ENCODE results near the gene PHLDA1. TPM values are rescaled to one million over a fixed set of nuclear protein-coding genes. Genes with fewer than 3 reads are reported as not detected.

The PHLDA1 gene
- total and polyA plus RNA-seq, 9 of the 15 experiments (the other 6 are each of a cell fraction or from before 2014, with no cell fraction given), result 0.15 to 2.9 (median 0.54) TPM

GRCh38 chr12:76010732-76011458 lies 20.7 kb downstream of the PHLDA1 start:
- TF ChIP-seq BRD9 (IDR thresholded peaks at IDR 0.05; ENCODE audit: low read depth, partially characterized antibody) (no peak), ZFP91 (CRISPR knock-in tag; IDR thresholded peaks at IDR 0.05) (no peak), HNRNPL (IDR thresholded peaks at IDR 0.05; ENCODE audit: low read depth, low read length) (no peak), MYNN (IDR thresholded peaks at IDR 0.05) (no peak), MYNN (CRISPR knock-in tag; IDR thresholded peaks at IDR 0.05) (no peak), PYGO2 (tag; IDR thresholded peaks at IDR 0.05) (no peak), TOE1 (IDR thresholded peaks at IDR 0.05; ENCODE audit: borderline replicate concordance) (no peak), TOE1 (CRISPR knock-in tag; IDR thresholded peaks at IDR 0.05; ENCODE audit: borderline replicate concordance, low read depth) (no peak), XRCC5 (IDR thresholded peaks at IDR 0.05; ENCODE audit: low read depth, low read length) (no peak), ZNF347 (CRISPR knock-in tag; IDR thresholded peaks at IDR 0.05; ENCODE audit: low read depth) (no peak), SIN3B (IDR thresholded peaks at IDR 0.05; ENCODE audit: low read depth) (no peak), CTCF (IDR thresholded peaks at IDR 0.05 in 2 of 3, conservative IDR thresholded peaks at IDR 0.05 in 1 of 3; ENCODE audit: insufficient read depth in 2 of 3, low read depth in 1 of 3, low read length in 3 of 3) (no peak), ZNF232 (CRISPR knock-in tag; IDR thresholded peaks at IDR 0.05) (no peak), JUND (IDR thresholded peaks at IDR 0.05; ENCODE audit: borderline replicate concordance, low read depth, low read length) (no peak), JUND (tag; IDR thresholded peaks at IDR 0.05; ENCODE audit: borderline replicate concordance, low read depth, low read length) (no peak), MTF1 (CRISPR knock-in tag; IDR thresholded peaks at IDR 0.05; ENCODE audit: borderline replicate concordance) (no peak), OTX1 (CRISPR knock-in tag; IDR thresholded peaks at IDR 0.05) (no peak), CGGBP1 (CRISPR knock-in tag; IDR thresholded peaks at IDR 0.05) (no peak)
- Histone ChIP-seq H3K36me3 (ENCODE audit: control insufficient read depth, insufficient read depth, low read length) (no peaks in the 10 kb centered on the region), H3K4me3 (no peak overlapping the region), H2AFZ (ENCODE audit: low read depth, low read length) (no peak overlapping the region), H3K9ac (ENCODE audit: insufficient read depth in 1 of 2, low read depth in 2 of 2, low read length in 2 of 2) (no peak overlapping the region), H4K20me1 (replicated peaks; ENCODE audit: control insufficient read depth, insufficient read depth, low read length) (no peaks in the 10 kb centered on the region; the same call in 1 of the 2 replicates), H3K79me2 (ENCODE audit: control insufficient read depth, insufficient read depth, low read length) (no peaks in the 10 kb centered on the region), H3K4me1 (replicated peaks in 1 of 2; ENCODE audit: control insufficient read depth in 2 of 2, insufficient read depth in 2 of 2, low read length in 2 of 2) (no peaks in the 10 kb centered on the region), H3K4me2 (ENCODE audit: insufficient read depth, low read length) (no peak overlapping the region), H3K27ac (ENCODE audit: extremely low read depth, low read depth, low read length) (no peak overlapping the region), H3K9me1 (ENCODE audit: control insufficient read depth, insufficient read depth, low read length) (no peaks in the 10 kb centered on the region), H3K9me3 (replicated peaks; ENCODE audit: control insufficient read depth, insufficient read depth, low read depth, low read length) (no peaks in the 10 kb centered on the region), H3K27me3 (ENCODE audit: control insufficient read depth in 2 of 2, insufficient read depth in 2 of 2, low read length in 2 of 2) (peaks cover 2 to 33% of the 10 kb centered on the region in 2 experiments; a peak in 4 of 5 replicates)
- WGBS (ENCODE audit: insufficient coverage, low coverage, missing lambda C conversion rate), result 12% methylated on average over 6 of the region's 6 CpGs
- ATAC-seq, result no peak
- no peak for DNase-seq (ENCODE audit: extremely low read depth in 1 of 4, low spot score in 3 of 4)
- POLR2A ChIA-PET, result interaction anchor here (1.2 kb wide), 1 partner anchor 24 kb away, joined by 3 read pairs; no protein-coding TSS in a partner anchor
- in situ Hi-C loops (cut with MboI) (no loop called here), intact Hi-C loops (cut with micrococcal nuclease) (no loop called here)
- BruUV-seq (replicated peaks), result no TSS peak
- no peak for FAIRE-seq
- CTCF ChIA-PET (ENCODE audit: low intra/inter-chr PET ratio), result no interaction called here

All from K562 (cell line).